Activated T-cell treated with anti-CD3 and anti-CD28 coated beads for 48 hours (primary cell): ENCODE data around the gene ATCAY.

Experiments used
- DNase-seq: peaks from one replicate; pipeline ENCODE4 v3.0.0-alpha.2; 2020; ENCODE audit warnings: low read depth

ATCAY gene

DNA sequence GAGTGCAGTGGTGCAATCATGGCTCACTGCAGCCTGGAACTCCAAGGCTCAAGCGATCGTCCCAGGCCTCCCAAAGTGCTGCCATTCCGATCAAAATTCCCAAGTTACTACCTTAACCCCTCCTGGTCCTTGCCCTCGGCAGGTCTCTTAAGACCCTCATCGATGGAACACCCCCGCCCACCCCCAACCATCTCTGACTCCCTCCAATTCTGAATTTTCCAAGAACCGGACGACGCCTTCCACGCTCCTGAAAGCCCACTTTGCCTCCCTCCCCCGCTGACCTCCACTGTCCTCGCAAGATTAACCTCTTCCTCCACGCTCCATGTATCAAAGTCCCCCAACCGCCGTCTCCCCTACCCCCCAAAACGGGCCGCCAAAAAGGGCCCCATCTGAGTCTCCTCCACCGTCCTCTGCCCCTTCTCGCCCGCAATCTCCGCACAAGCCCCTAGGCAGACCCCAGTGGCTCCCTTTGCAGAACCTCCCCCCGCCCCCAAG, 89.9 kb downstream of the ATCAY start:
- DNase-seq: no peak

DNA sequence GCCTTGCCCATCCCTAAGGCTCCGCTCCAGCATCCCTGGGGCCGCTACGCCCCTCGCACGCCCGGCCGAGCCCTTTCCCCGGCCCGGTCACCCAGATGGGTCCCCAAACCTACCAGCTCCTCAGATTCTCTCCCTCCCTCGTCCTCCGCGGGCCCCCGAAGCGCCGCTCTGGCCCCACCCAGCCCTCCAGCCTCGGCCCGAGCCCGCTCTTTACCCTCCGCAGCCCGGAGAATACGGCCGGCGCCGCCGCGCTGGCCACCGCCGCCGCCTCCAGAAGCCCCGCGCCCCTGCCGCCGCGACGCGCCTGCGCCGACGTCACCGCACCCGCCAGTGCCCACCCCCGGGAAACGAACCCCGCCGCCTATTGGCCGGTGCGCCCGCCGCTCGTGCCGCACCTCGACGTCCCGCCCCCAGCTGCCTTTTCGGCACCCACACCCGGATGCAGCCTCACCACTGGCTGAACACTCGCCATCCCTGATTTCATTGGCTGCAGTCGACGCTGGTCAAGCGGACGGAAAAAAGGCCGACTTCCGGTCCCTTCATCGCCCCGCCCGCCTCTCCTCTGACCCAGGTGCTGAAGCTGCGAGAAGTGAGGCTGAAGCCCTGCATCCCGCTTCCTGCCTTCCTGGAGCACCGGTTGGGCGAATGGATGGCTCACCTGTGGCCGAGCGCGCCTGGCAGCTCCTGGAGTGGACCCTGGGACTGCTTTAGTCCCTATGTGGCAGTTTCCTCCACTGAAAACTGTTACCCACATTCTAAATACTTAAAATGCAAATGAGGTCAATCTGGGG, 90.5 kb downstream of the ATCAY start, which contains the start of gene DAPK3:
Gene DAPK3 (minus strand): TSS at position 292 of the 791 bp plus-strand sequence. CDS start 1,364 bp downstream, outside the sequence.
- DNase-seq: peak; percentile 97

DNA sequence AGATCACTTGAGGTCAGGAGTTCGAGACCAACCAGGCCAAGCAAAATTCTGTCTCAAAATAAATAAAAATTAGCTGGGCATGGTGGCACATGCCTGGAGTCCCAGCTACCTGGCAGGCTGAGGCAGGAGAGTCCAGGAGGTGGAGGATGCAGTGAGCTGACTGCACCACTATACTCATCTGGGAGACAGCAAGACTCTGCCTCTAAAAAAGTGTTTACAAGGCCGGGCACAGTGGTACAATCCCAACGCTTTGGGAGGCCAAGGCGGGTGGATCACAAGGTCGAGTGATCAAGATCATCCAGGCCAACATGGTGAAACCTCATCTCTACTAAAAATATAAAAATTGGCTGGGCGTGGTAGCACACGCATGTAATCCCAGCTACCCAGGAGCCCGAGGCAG, 94.7 kb downstream of the ATCAY start:
- DNase-seq: no peak

DNA sequence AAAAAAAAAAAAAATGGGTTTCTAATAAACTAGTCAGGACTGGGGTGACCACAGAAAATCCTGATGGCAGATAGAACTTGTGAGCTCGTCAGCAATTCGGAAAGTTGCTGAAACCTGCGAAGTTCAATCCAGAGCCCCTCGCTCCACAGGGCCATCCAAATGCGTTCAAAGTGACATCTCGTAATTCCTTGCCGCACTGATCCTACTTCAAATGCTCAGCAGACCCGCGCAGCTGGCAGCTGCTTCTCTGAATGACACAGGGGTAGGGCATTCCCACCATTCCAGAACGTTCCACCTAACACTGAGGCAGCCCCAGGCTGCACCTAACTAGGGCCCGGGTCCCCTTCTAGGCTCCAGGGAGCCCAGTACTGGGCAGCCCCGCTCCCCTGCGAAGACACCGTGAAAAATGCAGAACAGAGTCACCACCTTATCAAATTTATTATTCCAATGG, 95.2 kb downstream of the ATCAY start:
- DNase-seq: no peak

DNA sequence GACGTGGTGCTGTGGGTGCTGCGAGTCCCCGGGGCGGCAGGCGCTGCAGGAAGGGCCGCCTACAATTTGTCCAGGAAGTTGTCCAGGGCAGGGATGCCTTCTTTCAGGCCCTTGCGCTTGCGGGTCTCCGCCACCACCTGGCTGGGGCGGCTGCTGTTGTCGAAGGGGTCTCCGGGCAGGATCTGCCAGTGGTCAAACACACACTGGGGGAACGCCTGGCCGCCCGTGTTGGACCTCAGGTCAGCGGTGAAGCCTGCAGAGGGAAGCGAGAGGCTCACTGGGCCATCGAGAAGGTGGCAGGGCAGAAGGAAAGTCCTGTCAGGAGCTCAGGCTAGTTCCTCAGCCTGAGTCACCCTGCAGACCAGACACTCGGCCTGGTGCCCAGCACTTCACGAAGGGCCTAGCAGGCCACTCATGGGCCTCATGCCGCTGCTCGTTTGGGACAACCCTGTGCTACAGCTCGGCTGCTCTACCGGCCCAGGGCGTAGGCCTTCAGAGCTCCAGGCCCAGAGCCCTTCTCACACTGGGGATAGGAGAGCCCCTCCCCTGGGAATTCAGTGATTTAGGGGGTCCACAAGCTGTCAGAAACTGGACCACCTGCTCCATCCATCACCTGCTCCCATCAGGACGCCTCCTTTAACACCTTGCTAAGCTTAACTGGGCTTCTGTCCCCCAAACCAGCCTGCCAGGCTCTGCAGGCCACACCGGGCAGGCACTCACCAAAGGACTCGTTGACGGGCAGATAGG, 96.2 kb downstream of the ATCAY start:
- DNase-seq: no peak
